SKM-1 treated with dmso at 0.1 percent for 144 hours (cell line): ENCODE measurements around the gene PPIL1.
"Not testable (repeated sequence)": the region's sequence is repeated elsewhere in the genome, so short reads cannot be mapped to it uniquely, and the experiment has no call there.

Experiments used
- DNase-seq: peaks from one replicate; lab custom pipeline; 2025; ENCODE audit not compliant: unreplicated experiment; lab: John Stamatoyannopoulos, UW

Gene PPIL1

DNA sequence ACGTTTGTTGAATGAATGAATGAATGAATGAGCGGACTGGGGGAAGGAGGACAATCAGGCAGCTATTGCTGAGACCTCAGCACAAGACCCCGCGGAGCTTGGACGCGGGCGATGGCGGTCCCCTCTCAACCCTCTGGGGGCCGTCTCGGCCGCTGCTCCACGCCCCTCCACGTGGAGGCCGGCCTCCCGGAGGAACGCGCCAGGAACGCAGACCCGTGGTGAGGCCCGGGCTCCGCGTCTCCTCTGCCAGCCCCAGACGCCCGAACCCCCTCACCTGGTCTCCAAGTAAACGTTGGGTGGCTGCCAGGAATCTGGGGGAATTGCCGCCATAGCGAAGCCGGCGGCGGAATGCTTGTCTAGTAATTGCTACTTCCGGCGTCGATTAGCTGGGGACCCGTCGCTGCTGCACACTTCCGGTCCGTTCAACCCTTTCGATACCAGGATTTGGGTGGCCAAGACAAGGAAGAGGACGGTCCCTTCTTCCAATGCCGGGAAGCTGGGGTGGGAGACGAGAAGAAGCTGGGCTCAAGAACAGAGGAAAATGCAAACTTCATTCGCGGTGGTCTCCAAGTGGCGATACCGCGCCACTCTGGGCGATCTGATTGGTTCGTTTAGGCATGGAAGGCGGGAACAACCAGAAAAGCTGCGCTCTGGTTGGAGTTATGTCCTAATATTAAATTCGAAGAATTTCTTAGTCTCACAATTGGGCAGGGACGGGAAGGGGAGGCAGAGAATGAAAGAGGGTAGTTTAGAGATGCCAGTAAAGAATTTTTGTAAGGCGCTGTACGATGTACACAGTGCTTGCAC, at the start of gene PPIL1:
Gene PPIL1 (minus strand): TSS at position 361 of the 807 bp plus-strand sequence. CDS start 31 bp downstream, at position 330.
- DNase-seq: peak; percentile 93

DNA sequence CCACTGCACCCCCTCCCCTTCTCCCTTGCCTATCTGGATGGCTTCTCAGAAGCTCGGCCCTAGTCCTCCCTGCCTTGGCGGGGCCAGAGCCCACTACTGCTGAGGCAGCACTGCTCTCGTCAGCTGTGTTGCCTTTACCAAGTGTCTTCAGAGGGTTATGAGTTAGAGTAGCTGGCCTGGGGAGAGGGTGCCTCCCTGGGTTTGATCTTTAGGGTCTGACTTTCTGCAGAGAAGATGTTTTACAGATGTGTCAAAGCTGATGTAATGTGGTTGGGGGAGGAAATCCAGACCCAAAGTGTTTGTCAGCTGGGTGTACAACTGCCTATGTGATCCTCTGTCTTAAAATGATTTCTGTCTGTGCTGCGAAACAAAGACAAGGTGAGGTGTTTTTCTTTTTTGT, 49.5 kb upstream of the PPIL1 start:
- no peak for DNase-seq

DNA sequence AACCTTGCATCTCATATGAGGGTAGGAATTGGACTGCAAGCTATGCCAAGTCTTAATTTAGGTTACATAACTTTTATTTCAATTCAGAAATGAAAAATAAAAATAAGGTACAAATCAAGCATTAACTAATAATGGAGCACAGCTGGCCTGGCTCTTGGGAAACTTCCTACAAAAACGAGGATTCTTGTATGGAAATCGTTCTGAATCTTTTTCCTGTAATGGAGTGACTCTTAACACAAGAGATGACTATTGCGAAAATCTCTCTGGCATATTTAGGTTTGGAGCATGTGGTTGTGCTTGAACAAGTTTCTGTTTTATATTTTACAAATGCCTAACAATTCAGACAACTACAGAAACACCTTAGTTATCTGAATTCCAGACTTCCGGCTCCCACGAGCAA, 45.9 kb upstream of the PPIL1 start:
- DNase-seq: no peak

DNA sequence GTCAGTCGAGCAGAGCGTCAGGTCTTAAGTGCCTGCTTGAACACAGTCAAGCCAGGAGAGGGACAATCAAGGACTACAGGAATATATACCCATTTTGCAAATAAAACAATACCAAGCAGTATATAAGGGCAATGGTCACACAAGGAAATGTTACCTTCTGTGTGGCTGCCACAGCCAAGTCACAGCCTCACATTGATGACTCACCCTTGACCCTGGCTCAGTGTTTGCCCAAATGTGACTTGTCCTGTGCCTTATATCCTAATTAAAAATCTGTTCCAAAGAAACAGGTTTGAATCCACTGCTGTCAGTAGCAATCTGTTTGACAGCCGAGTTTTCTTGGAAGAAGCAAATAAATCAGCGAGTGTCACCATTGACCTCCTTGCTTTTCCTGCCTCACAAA, 45.4 kb upstream of the PPIL1 start:
- no peak for DNase-seq

DNA sequence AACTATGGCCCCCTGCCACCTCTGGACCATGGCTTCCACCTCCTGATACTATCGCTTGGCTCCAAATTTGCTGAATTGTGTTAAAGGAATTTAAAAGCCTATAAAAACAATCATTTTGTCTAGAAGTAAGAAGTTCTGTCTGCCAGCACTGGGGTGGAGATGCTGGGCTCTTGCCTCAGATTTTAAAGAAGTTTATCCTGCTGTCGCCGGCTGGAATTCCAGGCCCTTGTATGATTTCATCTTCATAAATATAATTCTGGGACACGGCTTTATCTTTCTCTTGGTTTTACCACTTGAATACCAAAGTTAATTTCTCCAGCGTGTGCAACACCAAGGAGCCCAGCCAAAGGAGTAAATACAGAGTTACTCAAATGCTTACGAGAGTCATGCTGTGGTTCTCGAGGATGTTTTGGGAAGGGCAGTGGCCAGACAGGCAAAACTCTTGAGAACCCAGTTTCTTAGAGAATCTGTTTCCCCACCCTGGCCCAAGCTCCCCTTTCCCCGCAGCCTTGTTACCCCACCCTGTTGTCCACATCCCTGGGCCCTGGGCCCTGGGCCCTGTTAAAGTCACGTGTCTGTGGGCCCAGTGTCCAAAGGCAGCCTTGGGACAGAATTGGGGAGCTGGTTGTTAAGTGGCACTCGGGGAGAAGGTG, 43.1 kb upstream of the PPIL1 start:
- no peak for DNase-seq

DNA sequence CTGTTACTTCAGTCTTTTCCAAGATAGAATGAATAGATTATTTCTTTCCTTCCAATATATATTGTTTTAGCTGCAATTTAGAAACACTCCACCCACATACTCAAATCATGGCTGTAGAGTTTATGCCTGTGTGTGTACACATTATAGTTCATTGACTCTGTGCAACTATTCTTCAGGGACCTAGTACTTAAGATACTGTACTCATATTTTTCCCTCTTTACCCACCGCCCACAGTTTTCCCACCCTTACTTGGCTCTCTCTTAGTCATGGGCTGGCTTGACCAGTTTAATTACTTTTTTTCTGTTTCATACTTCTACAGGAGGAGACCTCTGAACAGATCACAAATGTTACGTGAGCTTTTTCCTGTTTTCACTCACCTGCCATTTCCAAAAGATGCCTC, 41.5 kb upstream of the PPIL1 start:
- no peak for DNase-seq

DNA sequence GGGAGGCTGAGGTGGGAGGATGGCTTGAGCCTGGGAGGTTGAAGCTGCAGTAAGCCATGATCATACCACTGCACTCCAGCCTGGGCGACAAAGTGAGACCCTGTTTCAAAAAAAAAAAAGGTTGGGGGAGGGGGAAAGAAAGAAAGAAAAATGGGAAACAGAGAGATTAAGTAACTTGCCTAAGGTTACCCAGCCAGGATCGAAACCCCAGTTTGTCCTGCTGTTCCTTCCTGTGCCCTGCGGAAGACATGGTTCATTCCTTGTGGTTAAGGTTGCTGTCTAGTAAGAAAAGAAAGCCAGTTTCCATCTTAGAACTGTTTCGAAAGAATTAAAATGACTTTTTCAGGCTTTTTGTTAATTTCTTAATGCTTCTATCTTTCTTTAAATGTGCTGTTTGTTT, 41.0 kb upstream of the PPIL1 start:
- DNase-seq: no peak

DNA sequence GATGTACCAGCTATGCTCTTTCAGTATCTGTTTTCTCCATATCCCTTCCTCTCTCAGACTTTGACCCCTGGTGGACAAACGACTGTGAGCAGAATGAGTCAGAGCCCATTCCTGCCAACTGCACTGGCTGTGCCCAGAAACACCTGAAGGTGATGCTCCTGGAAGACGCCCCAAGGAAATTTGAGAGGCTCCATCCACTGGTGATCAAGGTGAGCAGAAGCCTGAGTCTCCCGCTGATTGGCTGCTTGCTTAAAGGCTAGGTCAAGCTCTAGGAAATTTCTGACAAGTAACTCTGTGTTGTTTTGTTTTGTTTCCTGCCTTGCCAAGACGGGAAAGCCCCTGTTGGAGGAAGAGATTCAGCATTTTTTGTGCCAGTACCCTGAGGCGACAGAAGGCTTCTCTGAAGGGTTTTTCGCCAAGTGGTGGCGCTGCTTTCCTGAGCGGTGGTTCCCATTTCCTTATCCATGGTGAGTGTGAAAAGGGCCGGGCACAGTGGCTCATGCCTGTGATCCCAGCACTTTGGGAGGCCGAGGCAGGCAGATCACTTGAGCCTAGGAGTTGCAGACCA, 39.7 kb upstream of the PPIL1 start:
- DNase-seq: no peak

DNA sequence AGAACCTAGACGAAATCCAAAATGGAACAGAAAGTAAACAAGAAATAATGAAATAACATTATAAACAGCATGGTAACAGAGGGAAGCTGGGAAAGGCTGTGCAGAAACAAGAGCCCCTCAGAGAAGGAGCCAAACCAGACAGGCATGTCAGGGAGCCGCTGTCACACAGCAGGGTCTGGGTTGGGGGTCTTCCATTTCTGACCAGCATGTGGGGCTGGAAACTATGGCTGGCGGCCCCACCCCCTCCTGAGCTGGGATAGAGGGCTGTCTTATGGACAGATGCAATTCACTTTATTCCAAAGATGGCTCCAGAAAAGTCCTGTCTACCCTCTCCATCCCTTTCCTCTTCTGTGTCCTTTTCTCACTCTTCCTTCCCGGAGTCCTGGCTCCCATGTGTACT, 38.5 kb upstream of the PPIL1 start:
- no peak for DNase-seq

DNA sequence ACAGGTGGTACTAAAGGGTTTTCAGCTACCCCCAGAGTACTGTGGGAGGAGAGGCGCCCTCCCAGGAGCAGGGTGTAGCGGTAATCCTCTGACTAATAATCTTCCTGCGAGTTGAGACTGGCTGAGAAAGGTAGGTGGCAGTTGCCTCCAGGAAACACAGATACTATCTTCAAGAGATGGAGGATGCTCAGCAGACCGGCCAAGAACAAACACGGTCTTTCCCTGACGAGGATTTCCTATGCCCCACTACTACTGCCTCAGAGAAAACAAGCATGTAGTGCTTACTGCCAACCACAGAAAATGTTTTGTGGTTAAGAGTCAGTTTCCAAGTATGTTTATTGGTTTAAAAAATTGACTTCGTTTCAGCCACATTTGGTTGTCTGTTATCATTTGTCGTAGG, 38.0 kb upstream of the PPIL1 start:
- DNase-seq: no peak

DNA sequence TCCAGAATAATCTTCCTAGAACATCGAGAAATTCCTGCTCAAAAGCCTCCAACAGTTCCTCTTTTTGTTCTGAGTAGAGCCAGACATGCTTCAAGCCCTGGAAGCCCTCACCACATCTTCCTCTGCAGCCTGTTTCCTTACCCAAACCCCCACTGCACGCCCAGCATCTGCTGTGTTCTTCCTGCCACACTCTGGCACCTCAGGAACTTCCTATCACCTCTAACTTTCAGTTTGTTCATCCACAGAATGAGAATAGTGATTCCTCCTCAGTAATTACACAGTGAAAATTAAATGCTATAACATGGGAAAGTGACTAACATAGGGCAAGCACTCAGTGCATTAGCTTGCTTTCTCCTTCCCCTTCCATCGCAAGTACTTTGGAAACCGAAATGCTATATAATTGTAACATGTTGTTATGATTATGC, 37.4 kb upstream of the PPIL1 start:
- DNase-seq: peak; percentile 67

DNA sequence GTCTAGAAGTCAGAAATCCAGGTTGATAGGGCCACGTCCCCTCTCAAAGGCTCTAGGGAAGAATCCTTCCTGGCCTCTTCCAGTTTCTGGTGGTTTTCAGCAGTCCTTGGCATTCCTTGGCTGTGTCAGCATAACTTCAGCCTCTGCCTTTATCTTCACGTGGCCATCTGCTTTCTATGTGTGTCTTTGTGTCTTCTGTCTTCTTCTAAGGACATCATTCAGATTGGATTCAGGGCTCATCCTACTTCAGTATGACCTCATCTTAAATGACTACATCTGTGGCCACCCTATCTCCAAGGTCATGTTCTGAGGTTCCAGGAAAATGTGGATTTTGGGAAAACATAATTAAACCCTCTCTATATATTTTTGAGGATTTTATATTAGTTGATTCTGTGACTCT, 34.1 kb upstream of the PPIL1 start:
- DNase-seq: no peak

DNA sequence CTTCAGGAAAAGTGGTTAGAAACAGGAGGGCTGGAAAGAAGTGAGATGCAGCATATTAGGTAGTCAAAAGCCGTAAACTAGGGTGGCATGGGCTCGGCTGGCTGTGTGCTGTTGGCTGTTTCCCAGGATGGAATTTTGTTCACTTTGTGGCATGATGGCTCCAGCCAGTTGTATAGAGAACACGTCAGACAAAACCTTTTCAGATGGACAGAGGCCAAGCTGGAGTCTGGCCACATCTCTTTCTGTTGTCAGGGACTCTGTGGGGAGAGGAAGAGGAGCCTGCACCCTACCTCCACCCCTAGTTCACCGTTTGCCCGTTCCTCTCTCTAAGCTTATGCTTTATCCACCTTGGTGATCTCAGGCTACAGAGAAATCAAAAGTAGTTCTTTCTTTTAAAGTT, 33.2 kb upstream of the PPIL1 start:
- DNase-seq: no peak

DNA sequence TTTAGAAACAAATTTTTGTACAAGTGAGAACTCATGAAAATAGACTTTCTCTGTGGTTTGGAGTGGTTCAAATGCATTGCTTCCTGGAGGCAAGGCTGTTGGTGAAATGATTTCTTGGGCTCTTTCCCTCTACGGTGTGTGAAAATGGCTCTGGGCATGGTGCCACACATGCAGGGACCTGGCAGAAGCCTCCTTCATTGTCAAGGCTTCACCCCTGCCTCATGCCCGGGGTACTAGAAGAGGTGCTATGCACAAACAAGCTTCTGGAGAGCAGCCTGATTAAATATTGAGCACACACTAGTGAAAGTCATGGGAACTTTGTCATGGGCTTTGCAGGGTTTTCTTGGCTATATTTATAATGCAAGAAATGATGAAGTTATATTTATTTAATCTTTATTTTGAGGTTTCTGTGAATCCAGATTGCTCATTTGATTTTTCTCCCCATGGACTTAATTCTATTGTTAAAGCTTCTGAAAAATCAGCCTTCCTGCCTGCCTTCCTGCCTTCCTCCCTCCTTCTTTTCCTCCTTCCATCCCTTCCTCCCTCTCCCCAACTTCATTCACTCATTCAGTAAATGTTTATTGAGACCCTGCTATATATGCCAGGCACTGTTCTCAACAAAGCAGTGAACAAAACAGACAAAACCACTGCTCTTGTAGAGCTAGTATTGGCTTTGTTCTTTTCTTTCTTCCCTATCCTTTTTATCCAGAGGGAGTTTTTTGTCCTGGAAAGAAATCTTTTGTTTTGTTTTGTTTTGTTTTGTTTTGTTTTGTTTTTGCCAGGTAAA, 32.1 kb upstream of the PPIL1 start:
- no peak for DNase-seq

DNA sequence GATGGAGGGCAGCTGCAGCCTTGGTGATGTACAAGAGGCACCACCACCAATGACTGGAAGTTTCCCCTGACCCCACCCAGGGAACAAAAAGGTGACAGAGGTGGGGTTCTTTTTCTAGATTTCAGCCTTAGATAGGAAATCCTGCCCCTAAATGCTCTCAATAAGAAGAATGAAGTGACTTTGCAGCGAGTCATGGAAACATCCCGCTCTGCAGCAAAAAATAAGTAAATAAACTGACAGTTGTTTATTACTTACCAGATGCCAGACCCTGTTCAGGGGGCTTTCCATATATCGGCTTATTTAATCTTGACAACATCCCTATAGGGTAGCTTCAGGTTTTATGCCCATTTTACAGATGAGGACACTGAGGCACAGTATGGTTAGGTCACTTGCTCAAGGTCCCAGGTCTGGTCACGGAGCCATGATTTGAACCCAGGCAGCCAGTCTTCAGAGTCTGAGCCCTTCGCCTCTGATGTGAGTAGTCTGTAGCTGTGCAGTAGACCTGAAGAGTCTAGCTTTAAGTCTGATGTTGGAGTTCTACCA, 30.3 kb upstream of the PPIL1 start:
- no peak for DNase-seq

DNA sequence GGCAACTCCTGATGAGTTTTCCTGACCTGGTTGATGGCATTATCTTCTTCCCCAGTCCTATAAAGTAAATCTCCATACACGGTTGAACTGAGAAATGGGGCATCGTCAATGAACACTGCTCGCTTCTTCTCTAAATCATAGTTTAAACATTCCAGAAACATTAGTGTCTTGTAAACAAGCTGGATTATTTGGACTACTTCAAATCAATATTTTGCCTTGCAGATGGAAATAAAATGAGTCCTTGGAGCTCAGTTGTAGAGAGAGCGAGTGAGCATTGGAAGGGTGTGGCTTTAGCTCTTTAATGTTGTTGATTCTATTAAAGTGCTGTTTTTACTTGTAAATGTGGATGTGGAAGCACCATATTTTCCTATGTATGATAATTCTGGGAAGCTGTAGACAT, 29.5 kb upstream of the PPIL1 start:
- no peak for DNase-seq

DNA sequence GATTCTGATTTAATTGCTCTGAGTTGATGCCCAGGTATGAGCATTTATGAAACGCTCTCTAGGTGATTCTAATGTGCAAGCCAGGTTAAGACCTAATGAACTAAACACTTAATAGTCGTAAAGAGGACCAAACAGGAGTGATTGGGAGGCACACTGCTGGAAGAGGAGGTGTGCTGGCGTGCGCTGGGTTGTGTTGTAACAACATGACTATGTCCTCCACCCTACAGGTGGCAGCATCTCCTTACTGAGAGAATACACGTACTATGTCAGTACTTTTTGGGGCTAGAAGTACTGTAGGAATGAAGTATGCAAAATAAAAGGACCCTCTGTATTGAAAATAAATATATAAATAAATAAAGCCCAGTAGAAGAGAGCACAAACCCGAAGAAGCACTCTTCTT, 23.0 kb upstream of the PPIL1 start:
- DNase-seq: no peak

DNA sequence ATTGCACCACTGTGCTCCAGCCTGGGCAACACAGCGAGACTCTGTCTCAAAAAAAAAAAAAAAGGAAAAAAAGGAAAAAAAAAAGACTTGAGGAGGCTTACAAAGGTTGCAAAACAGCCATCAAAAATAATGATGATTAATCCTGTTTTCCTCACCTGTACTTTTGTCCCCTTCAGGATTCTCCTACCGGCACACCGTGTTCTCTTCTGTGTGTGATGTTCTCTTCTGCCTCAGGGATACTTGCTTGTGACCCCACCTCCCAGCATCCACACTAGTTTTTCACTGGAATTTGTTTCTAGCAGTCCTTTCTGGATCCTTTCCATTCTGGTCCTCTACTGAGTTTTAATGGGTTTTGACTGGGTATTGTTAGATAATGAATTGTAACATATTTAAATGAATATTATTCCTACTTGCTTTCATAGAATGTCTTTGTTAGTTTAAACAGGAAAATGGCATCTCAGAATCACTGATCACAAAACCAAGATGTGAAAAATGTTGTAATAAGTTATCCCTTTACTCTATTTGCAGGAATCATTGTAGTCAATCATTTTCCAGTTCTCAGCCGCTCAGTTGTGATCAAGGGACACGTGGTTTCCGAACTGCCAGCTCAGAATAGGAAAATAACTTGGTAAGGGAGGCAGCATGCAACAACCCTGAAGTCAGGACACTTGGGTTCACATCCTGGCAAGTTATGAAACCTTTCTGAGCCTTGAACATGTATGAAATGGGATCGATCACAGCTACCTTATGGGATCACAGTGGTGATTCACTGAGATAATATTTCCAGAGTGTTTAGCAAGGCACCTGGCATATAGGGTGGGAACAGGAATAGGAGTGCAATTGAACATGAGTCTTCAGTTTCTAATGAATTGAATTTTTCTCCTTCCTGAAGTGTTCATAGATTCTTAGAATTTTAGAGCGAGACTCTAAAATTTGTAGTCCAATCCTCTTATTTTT, 19.7 kb upstream of the PPIL1 start:
- no peak for DNase-seq

DNA sequence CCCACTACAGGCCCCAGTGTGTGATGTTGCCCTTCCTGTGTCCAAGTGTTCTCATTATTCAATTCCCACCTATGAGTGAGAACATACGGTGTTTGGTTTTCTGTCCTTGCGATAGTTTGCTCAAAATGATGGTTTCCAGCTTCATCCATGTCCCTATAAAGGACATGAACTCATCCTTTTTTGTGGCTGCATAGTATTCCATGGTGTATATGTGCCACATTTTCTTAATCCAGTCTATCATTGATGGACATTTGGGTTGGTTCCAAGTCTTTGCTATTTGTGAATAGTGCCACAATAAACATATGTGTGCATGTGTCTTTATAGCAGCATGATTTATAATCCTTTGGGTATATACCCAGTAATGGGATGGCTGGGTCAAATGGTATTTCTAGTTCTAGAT, 16.6 kb upstream of the PPIL1 start:
- not testable (repeated sequence) for DNase-seq

DNA sequence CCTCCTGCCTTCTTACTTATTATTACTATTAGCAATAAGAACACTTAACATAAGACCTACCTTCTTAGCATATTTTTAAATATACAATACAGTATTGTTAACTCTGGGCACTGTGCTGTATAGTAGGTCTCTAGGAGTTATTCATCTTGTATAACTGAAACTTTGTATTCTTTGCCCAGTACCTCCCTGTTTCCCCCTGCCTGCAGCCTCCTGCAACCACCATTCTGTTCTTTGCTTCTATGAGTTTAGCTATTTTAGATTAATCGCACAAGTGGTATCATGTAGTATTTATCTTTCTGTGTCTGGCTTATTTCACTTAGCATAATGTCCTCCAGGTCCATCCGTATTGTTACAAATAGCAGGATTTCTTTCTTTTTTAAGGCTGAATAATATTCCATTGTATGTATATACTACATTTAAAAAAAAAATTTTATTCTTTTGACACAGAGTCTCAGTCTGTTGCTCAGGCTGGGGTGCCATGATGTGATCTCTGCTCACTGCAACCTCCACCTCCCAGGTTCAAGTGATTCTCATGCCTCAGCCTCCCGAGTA, 15.6 kb upstream of the PPIL1 start:
- no peak for DNase-seq
